Stimulated activated CD8-positive, alpha-beta memory T cell treated with anti-CD3 and anti-CD28 coated beads, Interleukin-15, amount 100 ng/mL, for 48 hours (primary cell): ENCODE data around the gene CFTR.

Experiments
- DNase-seq, 2 donors: peaks; one replicate each; pipeline ENCODE4 v3.0.0-alpha.2; 2020; ENCODE audit warnings: low read depth in 2 of 2

CFTR gene

GRCh38 chr7:117588352-117588794, 108.5 kb downstream of the CFTR start:
- no peak for DNase-seq

- no peak for DNase-seq
Measured at GRCh38 chr7:117590191-117590590, 110.4 kb downstream of the CFTR start.

- DNase-seq, result no peak
Measured at GRCh38 chr7:117592011-117592635, 112.3 kb downstream of the CFTR start.

- DNase-seq, result no peak
Measured at GRCh38 chr7:117596134-117596533, 116.3 kb downstream of the CFTR start.

GRCh38 chr7:117597755-117598154, 117.9 kb downstream of the CFTR start:
- DNase-seq, result no peak

- no peak for DNase-seq
Measured at GRCh38 chr7:117600911-117601310, 121.1 kb downstream of the CFTR start.

GRCh38 chr7:117603627-117604026, 123.8 kb downstream of the CFTR start:
- no peak for DNase-seq

GRCh38 chr7:117605712-117606111, 125.9 kb downstream of the CFTR start:
- DNase-seq, result no peak

GRCh38 chr7:117606132-117606531, 126.3 kb downstream of the CFTR start:
- DNase-seq, result no peak

- no peak for DNase-seq
Measured at GRCh38 chr7:117610396-117610795, 130.6 kb downstream of the CFTR start.

- DNase-seq, result no peak
Measured at GRCh38 chr7:117612637-117613036, 132.8 kb downstream of the CFTR start.

- DNase-seq, result no peak
Measured at GRCh38 chr7:117616694-117617093, 136.9 kb downstream of the CFTR start.

GRCh38 chr7:117619681-117620080, 139.9 kb downstream of the CFTR start:
- DNase-seq, result no peak

GRCh38 chr7:117621075-117621618, 141.3 kb downstream of the CFTR start:
- DNase-seq, result no peak

GRCh38 chr7:117623606-117624005, 143.8 kb downstream of the CFTR start:
- no peak for DNase-seq

GRCh38 chr7:117630501-117630900, 150.7 kb downstream of the CFTR start:
- DNase-seq, result no peak

- no peak for DNase-seq
Measured at GRCh38 chr7:117630907-117631564, 151.2 kb downstream of the CFTR start.

GRCh38 chr7:117631652-117632051, 151.8 kb downstream of the CFTR start:
- DNase-seq, result no peak

GRCh38 chr7:117637937-117638336, 158.1 kb downstream of the CFTR start:
- no peak for DNase-seq

- DNase-seq, result no peak
Measured at GRCh38 chr7:117639966-117640365, 160.1 kb downstream of the CFTR start.

- no peak for DNase-seq
Measured at GRCh38 chr7:117640465-117640864, 160.6 kb downstream of the CFTR start.

- no peak for DNase-seq
Measured at GRCh38 chr7:117645481-117646165, 165.8 kb downstream of the CFTR start.
